CD4-positive, alpha-beta T cell treated with Interleukin-1 beta for 1 hour (primary cell): ENCODE results near the gene ZNF783.
A peak's percentile ranks its signal among the peaks of the same experiment; 100 is the strongest.

Experiments
- DNase-seq, 2 donors: peaks; one replicate each; pipeline ENCODE4 v3.0.0-alpha.2; 2020 to 2022

ZNF783 gene

GRCh38 chr7:149283321-149283720, 21.3 kb downstream of the ZNF783 start:
- DNase-seq: no peak

GRCh38 chr7:149284343-149284742, 22.3 kb downstream of the ZNF783 start:
- DNase-seq: peak; percentile 58 to 59

- DNase-seq: peak; percentile 97 to 98
Observed at GRCh38 chr7:149284850-149285585, 23.0 kb downstream of the ZNF783 start.

- no peak for DNase-seq
Observed at GRCh38 chr7:149285603-149286002, 23.6 kb downstream of the ZNF783 start.

GRCh38 chr7:149286811-149287400, 24.9 kb downstream of the ZNF783 start:
- no peak for DNase-seq

- DNase-seq: no peak
Observed at GRCh38 chr7:149287622-149288021, 25.6 kb downstream of the ZNF783 start.

- DNase-seq: no peak
Observed at GRCh38 chr7:149289262-149289661, 27.3 kb downstream of the ZNF783 start.

- no peak for DNase-seq
Observed at GRCh38 chr7:149289856-149290255, 27.9 kb downstream of the ZNF783 start.

- peak in 1 of 2 donors; percentile 10 for DNase-seq
Observed at GRCh38 chr7:149291036-149291780, 29.2 kb downstream of the ZNF783 start.

GRCh38 chr7:149291781-149292461, 29.9 kb downstream of the ZNF783 start:
- DNase-seq: no peak

GRCh38 chr7:149292462-149292823, 30.4 kb downstream of the ZNF783 start:
- no peak for DNase-seq

- no peak for DNase-seq
Observed at GRCh38 chr7:149293338-149293737, 31.3 kb downstream of the ZNF783 start.

GRCh38 chr7:149293946-149294633, 32.1 kb downstream of the ZNF783 start:
- DNase-seq: no peak

GRCh38 chr7:149294634-149295480, 32.9 kb downstream of the ZNF783 start:
- no peak for DNase-seq

- no peak for DNase-seq
Observed at GRCh38 chr7:149295481-149295850, 33.5 kb downstream of the ZNF783 start.

- DNase-seq: no peak
Observed at GRCh38 chr7:149296368-149296767, 34.4 kb downstream of the ZNF783 start.

- DNase-seq: no peak
Observed at GRCh38 chr7:149297034-149297755, 35.2 kb downstream of the ZNF783 start.

GRCh38 chr7:149300620-149301285, 38.8 kb downstream of the ZNF783 start:
- DNase-seq: no peak

- DNase-seq: no peak
Observed at GRCh38 chr7:149302222-149302621, 40.2 kb downstream of the ZNF783 start.

GRCh38 chr7:149302865-149303264, 40.9 kb downstream of the ZNF783 start:
- DNase-seq: no peak

GRCh38 chr7:149304006-149304405, 42.0 kb downstream of the ZNF783 start:
- DNase-seq: no peak
